ENCODE data around the gene NTNG2.

NTNG2 gene

GRCh38 chr9:132182314-132183091, 20.6 kb downstream of the NTNG2 start:
- H3K27me3 ChIP-seq, result no peaks in the 10 kb centered on the region

GRCh38 chr9:132183134-132183533, 21.3 kb downstream of the NTNG2 start:
- Histone ChIP-seq H3K9me3 (no peaks in the 10 kb centered on the region), H4K20me1 (peaks cover 44% of the 10 kb centered on the region), H3K9ac (no peak overlapping the region), H3K4me3 (no peak overlapping the region), H3K4me1 (peaks cover 69% of the 10 kb centered on the region), H3K27me3 (no peaks in the 10 kb centered on the region), H3K27ac (no peak overlapping the region), H3K36me3 (no peaks in the 10 kb centered on the region), H3K4me2 (peak overlapping the region; percentile 95)
- TF ChIP-seq Cebpa-rat (IDR thresholded peaks at IDR 0.05), result no peak

More at GRCh38 chr9:132182314-132183091, 20.6 kb downstream of the NTNG2 start:
- H3K4me3 ChIP-seq, result no peak overlapping the region
- no peaks in the 10 kb centered on the region for H3K36me3 ChIP-seq
- TF ChIP-seq Cebpa-rat (IDR thresholded peaks at IDR 0.05), result no peak
- no peaks in the 10 kb centered on the region for H3K9me3 ChIP-seq
- no peak overlapping the region for H3K9ac ChIP-seq
- H3K27ac ChIP-seq, result no peak overlapping the region; the same call in 1 of the 2 replicates
- H4K20me1 ChIP-seq, result peaks cover 39% of the 10 kb centered on the region
- H3K4me2 ChIP-seq, result peak overlapping the region; percentile 95
- H3K4me1 ChIP-seq, result peaks cover 62% of the 10 kb centered on the region

- Histone ChIP-seq H3K4me1 (peaks cover 75% of the 10 kb centered on the region), H3K4me3 (no peak overlapping the region), H3K36me3 (no peaks in the 10 kb centered on the region), H3K9me3 (no peaks in the 10 kb centered on the region), H3K4me2 (peak overlapping the region; percentile 95), H3K9ac (no peak overlapping the region), H3K27ac (no peak overlapping the region), H4K20me1 (peaks cover 50% of the 10 kb centered on the region), H3K27me3 (no peaks in the 10 kb centered on the region)
- TF ChIP-seq Cebpa-rat (IDR thresholded peaks at IDR 0.05), result no peak
Observed at GRCh38 chr9:132183715-132184114, 21.9 kb downstream of the NTNG2 start.

- Histone ChIP-seq H3K9me3 (no peaks in the 10 kb centered on the region), H4K20me1 (peaks cover 52% of the 10 kb centered on the region), H3K4me1 (peaks cover 79% of the 10 kb centered on the region), H3K9ac (peak overlapping the region; percentile 80; the same call in 1 of the 2 replicates), H3K4me3 (peak overlapping the region; percentile 45; the same call in 1 of the 2 replicates), H3K36me3 (no peaks in the 10 kb centered on the region), H3K4me2 (peak overlapping the region; percentile 95), H3K27me3 (no peaks in the 10 kb centered on the region), H3K27ac (peak overlapping the region; percentile 85)
- TF ChIP-seq Cebpa-rat (IDR thresholded peaks at IDR 0.05), result no peak
Observed at GRCh38 chr9:132184124-132184523, 22.3 kb downstream of the NTNG2 start.

- peak overlapping the region; percentile 95 for H3K4me2 ChIP-seq
- H3K36me3 ChIP-seq, result no peaks in the 10 kb centered on the region
- H3K9ac ChIP-seq, result peak overlapping the region; percentile 80
- TF ChIP-seq Cebpa-rat (IDR thresholded peaks at IDR 0.05), result no peak
- no peaks in the 10 kb centered on the region for H3K27me3 ChIP-seq
- H3K4me1 ChIP-seq, result peaks cover 91% of the 10 kb centered on the region
- H3K4me3 ChIP-seq, result peak overlapping the region; percentile 45
- H3K9me3 ChIP-seq, result no peaks in the 10 kb centered on the region
- peaks cover 47% of the 10 kb centered on the region for H4K20me1 ChIP-seq
- peak overlapping the region; percentile 85 for H3K27ac ChIP-seq
Observed at GRCh38 chr9:132185073-132186009, 23.5 kb downstream of the NTNG2 start.

- H3K9me3 ChIP-seq, result no peaks in the 10 kb centered on the region
- H4K20me1 ChIP-seq, result peaks cover 36% of the 10 kb centered on the region
- no peaks in the 10 kb centered on the region for H3K27me3 ChIP-seq
- peak overlapping the region; percentile 23; the same call in 1 of the 2 replicates for H3K27ac ChIP-seq
- no peaks in the 10 kb centered on the region for H3K36me3 ChIP-seq
- peak overlapping the region; percentile 30; the same call in 1 of the 2 replicates for H3K9ac ChIP-seq
- peak overlapping the region; percentile 48 for H3K4me3 ChIP-seq
- TF ChIP-seq Cebpa-rat (IDR thresholded peaks at IDR 0.05), result no peak
- H3K4me2 ChIP-seq, result peak overlapping the region; percentile 95
- H3K4me1 ChIP-seq, result peaks cover 100% of the 10 kb centered on the region
Observed at GRCh38 chr9:132187121-132187620, 25.3 kb downstream of the NTNG2 start.

- H3K9ac ChIP-seq, result no peak overlapping the region
- no peak overlapping the region for H3K4me3 ChIP-seq
- no peaks in the 10 kb centered on the region for H3K9me3 ChIP-seq
- no peaks in the 10 kb centered on the region for H3K27me3 ChIP-seq
- H3K4me1 ChIP-seq, result peaks cover 98% of the 10 kb centered on the region
- peak overlapping the region; percentile 95 for H3K4me2 ChIP-seq
- TF ChIP-seq Cebpa-rat (IDR thresholded peaks at IDR 0.05), result no peak
- peaks cover 20% of the 10 kb centered on the region; the same call in 1 of the 2 replicates for H4K20me1 ChIP-seq
- no peak overlapping the region for H3K27ac ChIP-seq
- no peaks in the 10 kb centered on the region for H3K36me3 ChIP-seq
Observed at GRCh38 chr9:132190966-132191365, 29.1 kb downstream of the NTNG2 start.

GRCh38 chr9:132192728-132193127, 30.9 kb downstream of the NTNG2 start:
- no peak for TF ChIP-seq Cebpa-rat (IDR thresholded peaks at IDR 0.05)
- H3K27me3 ChIP-seq, result no peaks in the 10 kb centered on the region
- peaks cover 2% of the 10 kb centered on the region for H3K36me3 ChIP-seq
- H3K4me1 ChIP-seq, result peaks cover 80% of the 10 kb centered on the region
- no peak overlapping the region for H3K4me3 ChIP-seq
- 0 out of 2 replicates have a peak overlapping the region, but pooled peaks have one; percentile 95 for H3K4me2 ChIP-seq
- no peak overlapping the region for H3K27ac ChIP-seq
- no peak overlapping the region for H3K9ac ChIP-seq
- H3K9me3 ChIP-seq, result no peaks in the 10 kb centered on the region
- peaks cover 19% of the 10 kb centered on the region; the same call in 1 of the 2 replicates for H4K20me1 ChIP-seq
